ENCODE measurements around the gene PLD4.
"Not testable (repeated sequence)": the region's sequence is repeated elsewhere in the genome, so short reads cannot be mapped to it uniquely, and the experiment has no call there.

PLD4 gene

GRCh38 chr14:104899781-104900180, 24.9 kb upstream of the PLD4 start:
- no peak for DNase-seq (ENCODE audit: low read depth, low spot score)

DNA sequence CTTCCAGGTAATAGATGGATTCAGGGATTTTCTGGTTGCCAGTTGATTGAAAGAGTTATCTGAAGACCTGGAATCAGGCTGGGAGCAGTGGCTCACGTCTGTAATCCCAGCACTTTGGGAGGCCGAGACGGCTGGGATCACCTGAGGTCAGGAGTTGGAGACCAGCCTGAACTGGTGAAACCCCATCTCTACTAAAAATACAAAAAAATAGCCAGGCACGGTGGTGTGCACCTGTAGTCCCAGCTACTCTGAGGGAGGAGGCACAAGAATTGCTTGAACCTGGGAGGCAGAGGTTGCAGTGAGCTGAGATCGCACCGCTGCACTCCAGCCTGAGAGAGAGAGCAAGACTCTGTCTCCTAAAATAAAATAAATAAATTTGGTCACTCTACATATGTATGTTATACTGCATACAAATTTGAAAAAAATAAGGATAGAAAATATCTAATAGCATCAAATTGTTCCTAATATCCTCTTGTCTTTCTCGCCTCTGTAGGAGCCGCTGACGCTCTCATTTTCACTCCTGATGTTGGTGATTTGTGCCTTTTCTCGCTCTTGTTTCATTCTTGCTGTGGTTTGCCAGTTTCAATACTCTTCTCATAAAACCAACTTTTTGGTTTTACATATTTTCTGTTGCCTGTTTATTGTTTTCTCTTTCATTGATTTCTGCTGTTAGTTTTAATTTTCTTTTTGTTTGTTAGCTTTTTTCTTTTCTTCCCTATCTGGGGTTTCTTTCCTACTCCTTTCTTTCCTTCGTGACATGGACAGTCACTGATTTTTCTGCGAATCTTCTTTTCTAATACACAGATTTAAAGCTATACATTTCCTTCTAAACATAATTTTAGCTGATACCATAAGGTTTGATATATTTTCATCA, 23.8 kb upstream of the PLD4 start:
- no peak for DNase-seq (ENCODE audit: low read depth, low spot score)

DNA sequence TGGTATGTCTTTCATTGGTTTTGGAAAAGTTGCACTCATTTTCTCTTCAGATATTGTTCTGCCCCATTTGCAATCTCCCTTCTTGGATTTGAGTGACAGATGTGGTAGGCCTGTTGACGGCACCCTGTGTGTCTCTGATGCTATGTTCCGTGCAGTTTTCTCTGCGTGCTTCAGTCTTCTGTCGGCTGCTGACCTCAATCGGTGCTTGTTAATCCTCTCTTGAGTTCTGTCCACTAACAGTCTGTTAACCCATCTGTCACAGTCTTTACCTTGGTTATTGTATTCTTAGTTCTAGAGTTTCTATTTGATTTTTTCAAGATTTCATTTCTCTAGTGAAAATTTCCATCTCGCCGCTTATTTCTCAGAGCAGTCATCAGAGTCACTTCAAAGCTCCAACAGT, 20.7 kb upstream of the PLD4 start:
- no peak for DNase-seq (ENCODE audit: low read depth, low spot score)

DNA sequence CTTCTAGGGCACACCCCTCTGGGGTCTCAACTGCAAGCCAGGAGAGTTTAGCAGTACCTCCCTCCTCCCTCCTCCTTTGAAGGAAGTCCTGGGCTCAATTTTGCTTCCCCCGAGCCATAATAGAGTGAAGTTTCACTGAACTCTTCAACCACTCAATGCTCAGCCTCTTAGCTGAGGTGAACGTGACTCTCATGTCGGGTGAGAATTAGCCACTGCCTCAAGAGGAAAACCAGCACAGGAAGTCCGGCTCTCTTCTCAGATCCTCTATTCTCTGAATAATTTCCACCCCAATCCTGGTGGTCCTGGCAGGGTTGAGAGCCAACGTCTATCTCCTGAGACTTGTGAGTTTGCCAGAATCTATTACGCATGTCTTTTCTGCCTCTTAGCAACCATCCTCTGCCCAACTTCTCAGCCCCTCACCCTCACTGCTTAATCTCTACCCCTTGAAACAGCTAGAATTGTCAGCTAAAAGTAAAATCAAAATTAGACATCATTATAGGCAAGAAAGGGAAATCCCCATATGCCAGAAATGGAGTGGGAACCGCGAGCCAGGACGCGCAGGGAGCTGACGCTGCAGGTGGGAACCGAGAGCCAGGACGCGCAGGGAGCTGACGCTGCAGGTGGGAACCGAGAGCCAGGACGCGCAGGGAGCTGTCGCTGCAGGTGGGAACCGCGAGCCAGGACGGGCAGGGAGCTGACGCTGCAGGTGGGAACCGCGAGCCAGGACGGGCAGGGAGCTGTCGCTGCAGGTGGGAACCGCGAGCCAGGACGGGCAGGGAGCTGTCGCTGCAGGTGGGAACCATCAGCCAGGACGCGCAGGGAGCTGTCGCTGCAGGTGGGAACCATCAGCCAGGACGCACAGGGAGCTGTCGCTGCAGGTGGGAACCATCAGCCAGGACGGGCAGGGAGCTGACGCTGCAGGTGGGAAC, 19.8 kb upstream of the PLD4 start:
- DNase-seq (ENCODE audit: low read depth, low spot score), result not testable (repeated sequence)

DNA sequence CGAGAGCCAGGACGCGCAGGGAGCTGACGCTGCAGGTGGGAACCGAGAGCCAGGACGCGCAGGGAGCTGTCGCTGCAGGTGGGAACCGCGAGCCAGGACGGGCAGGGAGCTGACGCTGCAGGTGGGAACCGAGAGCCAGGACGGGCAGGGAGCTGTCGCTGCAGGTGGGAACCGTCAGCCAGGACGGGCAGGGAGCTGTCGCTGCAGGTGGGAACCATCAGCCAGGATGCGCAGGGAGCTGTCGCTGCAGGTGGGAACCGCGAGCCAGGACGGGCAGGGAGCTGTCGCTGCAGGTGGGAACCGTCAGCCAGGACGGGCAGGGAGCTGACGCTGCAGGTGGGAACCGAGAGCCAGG, 19.1 kb upstream of the PLD4 start:
- DNase-seq (ENCODE audit: low read depth, low spot score), result not testable (repeated sequence)

- DNase-seq (ENCODE audit: low read depth, low spot score), result no peak
Observed at GRCh38 chr14:104908303-104908702, 16.4 kb upstream of the PLD4 start.

- DNase-seq (ENCODE audit: low read depth, low spot score), result no peak
Observed at GRCh38 chr14:104912053-104912452, 12.6 kb upstream of the PLD4 start.

GRCh38 chr14:104913435-104913834, 11.2 kb upstream of the PLD4 start:
- no peak for DNase-seq (ENCODE audit: low read depth, low spot score)

DNA sequence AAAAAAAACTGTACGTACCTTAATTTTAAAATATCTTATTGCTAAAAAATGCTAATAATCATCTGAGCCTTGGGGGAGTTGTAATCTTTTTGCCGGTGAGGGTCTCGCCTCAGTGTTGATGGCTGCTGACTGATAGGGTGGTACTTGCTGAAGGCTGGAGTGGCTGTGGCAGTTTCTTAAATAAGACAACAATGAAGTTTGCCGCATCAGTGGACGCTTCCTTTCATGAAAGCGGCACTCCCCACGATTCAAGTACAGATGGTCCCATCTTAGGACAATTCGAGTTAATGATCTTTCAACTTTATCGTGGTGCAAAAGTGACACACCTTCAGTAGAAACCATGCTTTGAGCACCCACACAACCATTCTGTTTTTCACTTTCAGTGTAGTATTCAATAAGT, 7.6 kb upstream of the PLD4 start:
- no peak for DNase-seq (ENCODE audit: low read depth, low spot score)

DNA sequence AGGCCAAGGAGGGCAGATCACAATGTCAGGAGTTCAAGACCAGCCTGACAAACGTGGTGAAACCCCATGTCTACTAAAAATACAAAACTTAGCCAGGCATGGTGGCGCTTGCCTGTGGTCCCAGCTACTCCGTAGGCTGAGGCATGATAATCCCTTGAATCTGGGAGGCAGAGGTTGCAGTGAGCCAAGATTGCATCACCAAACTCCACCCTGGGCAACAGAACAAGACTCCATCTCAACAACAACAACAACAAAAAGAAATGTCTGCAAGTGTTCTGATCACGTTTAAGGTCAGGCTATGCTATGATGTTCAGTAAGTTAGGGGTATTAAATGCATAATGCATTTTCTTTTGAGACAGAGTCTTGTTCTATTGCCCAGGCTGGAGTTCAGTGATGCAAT, 6.7 kb upstream of the PLD4 start:
- DNase-seq (ENCODE audit: low read depth, low spot score), result no peak

DNA sequence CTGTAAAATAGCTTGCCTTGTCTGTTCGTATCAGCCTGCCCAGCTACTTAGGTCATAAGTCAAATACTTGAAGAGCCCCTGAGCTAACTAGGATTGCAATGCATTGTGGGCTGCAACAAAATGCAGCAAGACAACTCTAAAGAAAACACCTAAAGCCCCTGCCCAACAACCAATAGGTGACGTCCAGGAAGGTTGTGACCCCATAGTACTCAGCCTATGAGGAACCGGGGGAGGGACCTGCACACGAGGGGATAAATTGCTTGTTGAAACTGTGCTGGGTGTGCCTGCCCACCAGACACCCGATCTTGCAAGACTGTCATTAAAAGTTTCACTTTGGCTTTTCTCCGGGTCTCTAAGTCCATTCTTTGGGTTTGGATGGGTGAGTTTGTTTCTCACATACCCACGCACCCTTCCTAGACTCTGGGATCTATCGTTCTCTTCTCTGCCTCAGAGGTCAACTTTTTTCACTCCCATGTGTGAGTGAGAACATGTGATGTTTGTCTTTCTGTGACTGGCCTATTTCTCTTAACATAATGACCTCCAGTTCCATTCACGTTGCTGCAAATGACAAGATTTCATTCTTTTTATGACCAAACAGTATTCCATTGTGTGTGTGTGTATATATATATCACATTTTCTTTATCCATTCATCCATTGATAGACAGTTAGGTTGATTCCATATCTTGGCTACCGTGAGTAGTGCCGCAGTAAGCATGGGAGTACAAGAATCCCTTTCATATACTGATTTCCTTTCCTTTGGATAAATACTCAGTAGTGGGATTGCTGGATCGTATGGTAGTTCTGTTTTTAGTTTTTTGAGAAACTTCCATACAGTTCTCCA, 5.3 kb upstream of the PLD4 start:
- DNase-seq (ENCODE audit: low read depth, low spot score), result not testable (repeated sequence)

- no peak for DNase-seq (ENCODE audit: low read depth, low spot score)
Observed at GRCh38 chr14:104919993-104920315, 4.7 kb upstream of the PLD4 start.

DNA sequence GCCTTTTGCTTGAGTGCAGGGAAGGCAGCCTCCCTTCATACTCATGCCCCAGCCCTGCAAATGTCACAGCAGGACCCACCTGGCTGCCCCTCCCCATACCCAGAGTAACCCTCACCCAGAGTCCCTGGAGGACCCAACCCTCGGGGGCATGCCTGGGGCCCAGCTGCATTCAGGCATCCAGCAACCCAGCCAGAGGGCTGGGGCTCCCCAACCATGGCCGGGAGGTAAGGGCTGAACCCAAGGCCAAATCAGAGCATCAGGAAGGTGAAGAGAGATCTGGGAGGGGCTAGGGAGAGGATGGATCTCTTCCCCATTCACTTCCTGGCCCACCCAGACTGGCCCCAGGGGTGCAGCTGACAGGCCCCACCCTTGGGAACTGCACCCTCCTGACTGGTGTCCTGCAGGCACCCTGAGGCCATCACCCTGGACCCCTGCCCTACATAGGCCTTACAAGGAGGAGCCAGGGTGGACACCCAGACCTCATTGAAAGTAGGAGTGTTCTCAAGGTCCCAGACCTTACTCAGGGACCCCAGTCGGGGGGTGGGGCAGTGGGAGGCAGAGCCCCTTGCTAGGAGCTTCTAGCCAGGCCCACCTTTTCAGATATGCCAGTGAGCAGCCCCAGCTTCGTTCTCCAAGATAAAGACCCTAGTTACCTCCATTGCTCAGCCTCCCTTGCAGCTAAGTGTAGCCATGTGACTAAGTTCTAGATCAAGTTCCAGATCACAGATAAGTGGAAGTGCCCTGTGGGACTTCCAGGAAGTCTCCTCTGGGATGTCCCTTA, 849 bp upstream of the PLD4 start:
- no peak for DNase-seq (ENCODE audit: low read depth, low spot score)

DNA sequence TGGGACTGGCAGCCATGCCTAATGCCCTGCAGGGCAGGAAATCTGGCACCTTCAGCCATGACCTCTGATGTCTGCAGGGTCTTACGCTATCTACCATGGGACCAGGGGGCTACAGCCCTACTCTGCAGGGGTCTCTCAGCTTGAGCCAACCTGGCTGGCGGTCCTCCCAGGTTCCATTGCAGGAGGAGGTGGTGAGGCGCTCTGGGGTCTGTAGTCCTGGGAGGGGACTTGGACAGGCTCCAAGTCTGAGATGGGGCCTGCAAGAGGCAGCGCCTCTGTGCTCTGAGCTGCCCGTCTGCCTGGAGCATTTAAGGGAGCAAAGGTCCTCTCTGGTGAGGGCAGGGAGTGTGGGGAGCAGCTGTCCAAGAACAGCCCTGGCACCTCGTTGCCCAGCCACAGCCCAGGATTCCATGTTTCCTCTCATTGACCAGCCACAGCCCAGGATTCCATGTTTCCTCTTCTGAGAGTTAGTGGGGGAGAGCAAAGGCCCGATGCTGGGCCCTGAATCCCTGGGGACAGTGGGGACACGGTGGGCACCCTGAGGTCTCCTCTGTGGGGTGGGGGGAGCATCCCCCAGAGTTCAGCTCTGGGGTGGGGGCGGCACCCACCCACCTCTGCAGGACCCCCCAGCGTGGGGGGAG, 655 bp downstream of the PLD4 start:
- DNase-seq (ENCODE audit: low read depth, low spot score), result no peak

- DNase-seq (ENCODE audit: low read depth, low spot score), result no peak
Observed at GRCh38 chr14:104925855-104926609, 1.4 kb downstream of the PLD4 start.

- DNase-seq (ENCODE audit: low read depth, low spot score), result no peak
Observed at GRCh38 chr14:104926619-104927431, 2.1 kb downstream of the PLD4 start.

DNA sequence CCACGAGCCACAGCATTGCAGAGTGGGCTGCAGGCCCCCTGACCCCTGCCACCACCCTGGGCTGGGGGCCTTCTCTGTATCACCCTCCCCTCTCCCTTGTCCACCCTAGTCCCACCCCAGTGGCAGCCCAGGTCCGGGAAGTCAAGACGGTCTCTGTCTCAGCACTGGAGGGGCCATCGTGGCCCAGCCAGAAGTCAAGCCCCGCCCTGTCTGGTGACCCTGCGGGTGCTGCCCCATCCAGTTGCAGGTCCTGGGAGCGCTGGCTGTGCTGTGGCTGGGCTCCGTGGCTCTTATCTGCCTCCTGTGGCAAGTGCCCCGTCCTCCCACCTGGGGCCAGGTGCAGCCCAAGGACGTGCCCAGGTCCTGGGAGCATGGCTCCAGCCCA, 2.7 kb downstream of the PLD4 start:
- no peak for DNase-seq (ENCODE audit: low read depth, low spot score)

GRCh38 chr14:104927901-104928300, 3.2 kb downstream of the PLD4 start:
- DNase-seq (ENCODE audit: low read depth, low spot score), result no peak

Measured in iPS DF 19.7 (cell line).